Measurements from ENCODE around the gene RTL10.

GRCh38 chr22:19840955-19841640 is 13.6 kb downstream of the RTL10 start:
- TF ChIP-seq CTCF (IDR thresholded peaks at IDR 0.05; ENCODE audit: low read length) = no peak
- no peak for TF ChIP-seq EZH2phosphoT487 (IDR thresholded peaks at IDR 0.05; ENCODE audit: low read length)
- TF ChIP-seq EZH2 (optimal IDR thresholded peaks at IDR 0.05; ENCODE audit: low read depth, low read length) = no peak

Measured in MM.1S (cell line).